GM23248 (cell line): ENCODE results near the gene TRAF3. TPM values are rescaled to one million over a fixed set of nuclear protein-coding genes. Genes with fewer than 3 reads are reported as not detected.

Source experiments
- DNase-seq: peaks from one replicate; pipeline ENCODE4 v3.0.0-alpha.2; 2015
- H2AFZ ChIP-seq: fragments of 200-600 bp; sonication (generic); 2 replicates; pipeline ENCODE4 v1.6.1; 2016; ENCODE audit warnings: antibody characterized with exemption
- H3F3A ChIP-seq: fragments of 200-600 bp; sonication (generic); 2 replicates; pipeline ENCODE4 v1.6.1; 2016; ENCODE audit warnings: mild to moderate bottlenecking, antibody characterized with exemption, mixed run types; ENCODE audit not compliant: insufficient read depth
- H3K27ac ChIP-seq: fragments of 200-600 bp; sonication (generic); 2 replicates; pipeline ENCODE4 v1.5.1; 2016; ENCODE audit warnings: mild to moderate bottlenecking
- H3K27me3 ChIP-seq: fragments of 200-600 bp; sonication (generic); replicated peaks from 2 replicates; pipeline ENCODE4 v1.6.1; 2016; ENCODE audit warnings: mild to moderate bottlenecking; ENCODE audit not compliant: insufficient read depth
- H3K36me3 ChIP-seq: fragments of 200-600 bp; sonication (generic); 2 replicates; pipeline ENCODE4 v1.6.1; 2016; ENCODE audit warnings: low read depth, mild to moderate bottlenecking
- H3K4me1 ChIP-seq: fragments of 200-600 bp; sonication (generic); 2 replicates; pipeline ENCODE4 v1.6.1; 2016; ENCODE audit warnings: mild to moderate bottlenecking; ENCODE audit not compliant: insufficient read depth
- H3K4me2 ChIP-seq: fragments of 200-600 bp; sonication (generic); one replicate; pipeline ENCODE4 v1.6.1; 2016; ENCODE audit warnings: mild to moderate bottlenecking; ENCODE audit not compliant: unreplicated experiment
- H3K4me3 ChIP-seq: fragments of 200-600 bp; sonication (generic); 2 replicates; pipeline ENCODE4 v1.5.1; 2016; ENCODE audit warnings: mild to moderate bottlenecking
- H3K79me2 ChIP-seq: fragments of 200-600 bp; sonication (generic); 2 replicates; pipeline ENCODE4 v1.6.1; 2016; ENCODE audit warnings: mild to moderate bottlenecking; ENCODE audit not compliant: insufficient read depth
- H3K9ac ChIP-seq: fragments of 200-600 bp; sonication (generic); 2 replicates; pipeline ENCODE4 v1.6.1; 2016; ENCODE audit warnings: mild to moderate bottlenecking
- H3K9me2 ChIP-seq: fragments of 200-600 bp; sonication (generic); 2 replicates; pipeline ENCODE4 v1.6.1; 2016; ENCODE audit warnings: mixed run types, mild to moderate bottlenecking, moderate library complexity; ENCODE audit not compliant: insufficient read depth
- H3K9me3 ChIP-seq: fragments of 200-600 bp; sonication (generic); one replicate; pipeline ENCODE4 v1.6.1; 2017; ENCODE audit warnings: low read depth
- H4K20me1 ChIP-seq: fragments of 200-600 bp; sonication (generic); 2 replicates; pipeline ENCODE4 v1.6.0; 2016; ENCODE audit not compliant: insufficient read depth
- EZH2 ChIP-seq: fragments of 200-600 bp; sonication (generic); IDR thresholded peaks from 2 replicates; pipeline ENCODE4 v1.6.1; 2018; ENCODE audit warnings: antibody characterized with exemption, mild to moderate bottlenecking; ENCODE audit not compliant: insufficient read depth, poor library complexity, severe bottlenecking
- EZH2phosphoT487 ChIP-seq: fragments of 200-600 bp; sonication (generic); IDR thresholded peaks from 2 replicates; pipeline ENCODE4 v1.6.1; 2018; ENCODE audit warnings: antibody characterized with exemption, moderate library complexity, mild to moderate bottlenecking, low read depth; ENCODE audit not compliant: insufficient read depth
- WGBS, 2 experiments: methylation state at CpG; one replicate each; pipeline ENCODE4 v1.1.6; 2015 to 2017; ENCODE audit warnings: low lambda C conversion rate in 2 of 2, low coverage in 1 of 2; ENCODE audit errors: missing lambda C conversion rate in 2 of 2; 5-methylcytosine and 5-hydroxymethylcytosine counted together
- in situ Hi-C: fragments of 300-500 bp; cut with MboI; formaldehyde crosslinking; loops from 2 replicates; pipeline ENCODE4 v1.15.0; 2020
- polyA plus RNA-seq: library from polyadenylated mRNA; unstranded; fragments of >200 nt; fragmentation: Nextera tagmentation; extraction: Ambion mirVana; gene quantifications from 2 replicates; pipeline ENCODE4 v1.2.1, GENCODE V29; 2016
- total RNA-seq: library from RNA; depleted of rRNA; stranded (reverse); fragments of >200 nt; shearing (Covaris generic); gene quantifications from 2 replicates; pipeline ENCODE4 v1.2.3, GENCODE V29; 2014

Gene TRAF3
- total and polyA plus RNA-seq, 2 experiments from 2014 or later = 7.9 to 17.9 TPM

DNA sequence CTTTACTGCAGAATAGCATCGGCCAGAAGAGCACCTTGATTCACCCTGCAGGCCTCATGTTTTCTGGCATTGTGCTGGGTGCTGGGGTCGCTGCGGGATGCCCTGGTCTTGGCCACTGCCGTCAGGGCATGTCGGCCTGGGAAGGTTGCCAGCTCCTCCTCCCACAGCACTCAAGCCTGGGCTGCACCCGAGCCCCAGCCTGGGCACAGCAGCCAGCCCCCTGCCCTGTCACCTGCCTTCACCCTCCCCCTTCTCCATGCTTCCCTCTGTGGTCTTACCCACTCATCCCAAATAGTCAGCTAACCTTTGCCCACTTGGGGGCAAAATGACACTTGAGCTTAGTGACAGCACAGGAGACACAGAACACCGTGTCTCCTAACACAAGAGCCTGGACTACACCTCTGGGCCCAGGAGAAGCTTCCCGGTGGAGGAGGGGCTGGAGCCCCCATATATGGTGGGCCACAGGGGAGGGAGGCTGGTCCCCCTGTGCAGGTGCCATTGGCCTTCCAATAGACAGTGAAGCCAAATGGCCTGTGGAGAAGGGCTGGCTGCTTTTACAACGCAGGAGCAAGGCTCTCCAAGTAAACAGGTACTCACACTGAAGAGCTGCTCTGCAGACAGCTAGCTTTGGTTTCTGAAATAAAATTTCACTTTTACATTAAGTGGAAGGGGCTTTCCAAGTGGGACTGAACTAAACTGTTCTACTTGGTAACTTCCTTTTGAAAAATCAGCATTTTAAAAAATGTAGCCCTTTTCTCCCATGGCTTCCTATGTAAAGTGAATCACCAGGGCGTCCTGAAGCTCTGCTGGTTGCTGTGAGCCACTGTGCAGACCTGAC, 94.0 kb downstream of the TRAF3 start:
- TF ChIP-seq EZH2phosphoT487 (no peak), EZH2 (no peak)
- Histone ChIP-seq H3K79me2 (peaks cover 6% of the 10 kb centered on the region; the same call in 1 of the 2 replicates), H3K4me1 (no peaks in the 10 kb centered on the region), H3K9me3 (no peaks in the 10 kb centered on the region), H2AFZ (no peak overlapping the region), H3K36me3 (peaks cover 18% of the 10 kb centered on the region; the same call in 1 of the 2 replicates), H3K4me3 (no peak overlapping the region), H3F3A (no peaks in the 10 kb centered on the region), H4K20me1 (no peaks in the 10 kb centered on the region), H3K4me2 (no peak overlapping the region), H3K9me2 (no peaks in the 10 kb centered on the region), H3K9ac (no peak overlapping the region), H3K27me3 (no peaks in the 10 kb centered on the region), H3K27ac (no peak overlapping the region)
- DNase-seq = no peak
- in situ Hi-C loops = no loop called here
- WGBS, 2 experiments = 80 to 85% methylated on average over 9 to 10 of the region's 10 CpGs

DNA sequence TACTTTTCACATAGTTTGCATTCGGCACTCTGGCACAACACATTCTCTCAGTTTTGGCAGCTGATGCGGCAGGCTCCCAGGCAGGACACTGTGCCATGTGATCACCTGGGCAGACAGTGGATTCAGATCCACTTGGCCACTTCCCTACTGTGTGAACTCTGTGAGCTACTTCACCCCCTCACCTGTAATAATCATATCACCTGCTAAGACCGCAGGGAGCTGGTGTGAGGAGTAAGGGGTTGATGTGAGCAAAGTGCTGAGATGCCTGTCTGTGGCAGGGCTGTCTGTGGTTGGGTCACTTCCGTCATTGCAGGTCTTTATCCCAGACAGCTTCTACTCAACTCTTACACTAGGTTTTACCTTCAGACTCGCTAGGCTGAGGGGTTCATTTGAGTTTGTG, 94.8 kb downstream of the TRAF3 start:
- no peak overlapping the region for H2AFZ ChIP-seq
- no peaks in the 10 kb centered on the region for H3K27me3 ChIP-seq
- in situ Hi-C loops = no loop called here
- DNase-seq = no peak
- TF ChIP-seq EZH2 = no peak
- TF ChIP-seq EZH2phosphoT487 = no peak
- no peaks in the 10 kb centered on the region for H3F3A ChIP-seq
- no peaks in the 10 kb centered on the region for H3K9me2 ChIP-seq
- H3K36me3 ChIP-seq = peaks cover 25% of the 10 kb centered on the region; the same call in 1 of the 2 replicates
- H3K9ac ChIP-seq = no peak overlapping the region
- 97 to 99% methylated on average over 5 of the region's 5 CpGs for WGBS, 2 experiments
- peaks cover 4% of the 10 kb centered on the region; the same call in 1 of the 2 replicates for H3K79me2 ChIP-seq
- H3K4me2 ChIP-seq = no peak overlapping the region
- H4K20me1 ChIP-seq = no peaks in the 10 kb centered on the region
- H3K9me3 ChIP-seq = no peaks in the 10 kb centered on the region
- no peaks in the 10 kb centered on the region for H3K4me1 ChIP-seq
- no peak overlapping the region for H3K27ac ChIP-seq
- H3K4me3 ChIP-seq = no peak overlapping the region

DNA sequence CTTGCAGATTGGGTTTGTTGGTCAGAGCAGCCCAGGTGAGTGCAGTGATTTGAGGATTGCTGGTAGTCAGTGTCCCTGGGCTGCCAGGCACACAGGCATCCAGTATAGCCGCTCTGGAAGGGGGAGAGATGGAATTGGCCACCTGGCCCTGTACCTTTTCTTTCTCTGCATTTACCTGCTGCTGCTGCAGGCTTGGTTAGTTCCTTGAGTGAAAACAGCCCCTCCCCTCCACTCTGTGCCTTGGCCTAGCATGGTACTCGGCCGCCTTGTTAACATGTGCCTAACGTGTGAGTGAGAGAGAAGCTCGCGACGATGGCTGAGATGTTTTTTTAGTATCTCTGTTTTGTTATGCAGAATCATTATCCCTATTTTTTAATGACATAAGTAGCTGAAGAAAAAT, 95.9 kb downstream of the TRAF3 start:
- Histone ChIP-seq H3K27me3 (no peaks in the 10 kb centered on the region), H3K9me2 (no peaks in the 10 kb centered on the region), H3K79me2 (peaks cover 4% of the 10 kb centered on the region; the same call in 1 of the 2 replicates), H3K27ac (no peak overlapping the region), H4K20me1 (no peaks in the 10 kb centered on the region), H3K9me3 (no peaks in the 10 kb centered on the region), H3K36me3 (peaks cover 26% of the 10 kb centered on the region; the same call in 1 of the 2 replicates), H3F3A (no peaks in the 10 kb centered on the region), H3K4me1 (no peaks in the 10 kb centered on the region), H3K4me2 (no peak overlapping the region), H2AFZ (no peak overlapping the region), H3K9ac (no peak overlapping the region), H3K4me3 (no peak overlapping the region)
- in situ Hi-C loops = no loop called here
- no peak for DNase-seq
- TF ChIP-seq EZH2phosphoT487 (no peak), EZH2 (no peak)
- WGBS, 2 experiments = 95 to 97% methylated on average over 7 of the region's 7 CpGs

DNA sequence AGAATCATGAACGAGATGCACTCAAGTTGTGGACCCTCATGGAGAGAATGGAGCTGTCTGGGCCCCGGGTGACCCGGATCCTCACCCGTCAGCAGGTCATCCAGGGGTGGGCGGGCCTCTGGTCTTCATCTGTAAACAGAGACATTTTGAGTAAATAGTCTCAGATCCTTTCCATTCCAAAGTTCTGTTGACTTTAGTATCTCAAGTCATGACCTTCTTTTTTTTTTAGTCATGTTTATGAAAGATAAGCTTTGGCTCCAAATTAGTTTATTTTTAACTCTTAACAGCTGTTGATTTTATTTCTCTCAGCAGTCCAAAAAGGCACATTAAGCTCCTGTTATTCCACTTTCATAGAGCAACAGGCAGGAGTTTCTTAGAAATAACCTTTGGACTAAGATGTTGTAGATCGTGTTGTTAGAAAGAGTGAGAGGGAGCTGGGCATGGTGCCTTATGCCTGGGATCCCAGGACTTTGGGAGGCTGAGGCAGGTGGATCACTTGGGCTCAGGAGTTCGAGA, 96.4 kb downstream of the TRAF3 start:
- H3K36me3 ChIP-seq = peaks cover 26% of the 10 kb centered on the region; the same call in 1 of the 2 replicates
- H3K4me1 ChIP-seq = no peaks in the 10 kb centered on the region
- in situ Hi-C loops = no loop called here
- no peaks in the 10 kb centered on the region for H3K27me3 ChIP-seq
- H3K9me3 ChIP-seq = no peaks in the 10 kb centered on the region
- no peak for DNase-seq
- H2AFZ ChIP-seq = no peak overlapping the region
- no peak overlapping the region for H3K4me3 ChIP-seq
- H4K20me1 ChIP-seq = no peaks in the 10 kb centered on the region
- H3K9ac ChIP-seq = no peak overlapping the region
- TF ChIP-seq EZH2 (no peak), EZH2phosphoT487 (no peak)
- peaks cover 4% of the 10 kb centered on the region; the same call in 1 of the 2 replicates for H3K79me2 ChIP-seq
- no peaks in the 10 kb centered on the region for H3K9me2 ChIP-seq
- H3K4me2 ChIP-seq = no peak overlapping the region
- WGBS, 2 experiments = 98% methylated on average over 7 of the region's 7 CpGs
- H3K27ac ChIP-seq = no peak overlapping the region
- H3F3A ChIP-seq = no peaks in the 10 kb centered on the region
